Omental fat pad (tissue), 4 donors: ENCODE results near the gene GPC3. TPM values are rescaled to one million over a fixed set of nuclear protein-coding genes. Genes with fewer than 3 reads are reported as not detected.
A peak's percentile ranks its signal among the peaks of the same experiment; 100 is the strongest.

Experiments used
- ATAC-seq: fragments of 150-250 bp; one replicate; pipeline ENCODE4 v1.9.1; 2016; ENCODE audit warnings: mild to moderate bottlenecking, moderate library complexity; ENCODE audit not compliant: low FRiP score
- DNase-seq: peaks from one replicate; pipeline ENCODE4 v3.0.0-alpha.2; 2019; ENCODE audit warnings: low spot score
- CTCF ChIP-seq, 3 donors: fragments of 450-650 bp; IDR thresholded peaks; one replicate each; pipeline ENCODE4 v1.5.1; 2016 to 2017; ENCODE audit warnings: antibody characterized with exemption in 3 of 3, mild to moderate bottlenecking in 3 of 3, moderate library complexity in 2 of 3
- total RNA-seq, 4 donors: library from RNA; depleted of rRNA; stranded (reverse); fragments of >200 nt; gene quantifications; one replicate each; pipeline ENCODE4 v1.1.0, GENCODE V29; 2016

The GPC3 gene
- total RNA-seq, 4 donors from 2014 or later, result 48.9 to 146 (median 77.1) TPM

GRCh38 chrX:133660281-133660680 lies 325.1 kb downstream of the GPC3 start:
- ATAC-seq, result peak; percentile 41
- TF ChIP-seq CTCF (IDR thresholded peaks at IDR 0.05), result no peak
- no peak for DNase-seq

- no peak for DNase-seq
- ATAC-seq, result no peak
- TF ChIP-seq CTCF (IDR thresholded peaks at IDR 0.05), result no peak
These were observed 327.0 kb downstream of the GPC3 start for GRCh38 chrX:133658293-133658911.

GRCh38 chrX:133655275-133656265 lies 329.8 kb downstream of the GPC3 start:
- no peak for TF ChIP-seq CTCF (IDR thresholded peaks at IDR 0.05)
- ATAC-seq (no peak), DNase-seq (no peak)

- ATAC-seq, result peak; percentile 23
- TF ChIP-seq CTCF (IDR thresholded peaks at IDR 0.05), result no peak
- DNase-seq, result no peak
These were observed 330.6 kb downstream of the GPC3 start for GRCh38 chrX:133654811-133655210.

GRCh38 chrX:133653358-133653757 lies 332.0 kb downstream of the GPC3 start:
- no peak for ATAC-seq
- no peak for TF ChIP-seq CTCF (IDR thresholded peaks at IDR 0.05)
- no peak for DNase-seq

- no peak for DNase-seq
- ATAC-seq, result no peak
- no peak for TF ChIP-seq CTCF (IDR thresholded peaks at IDR 0.05)
These were observed 333.2 kb downstream of the GPC3 start for GRCh38 chrX:133652185-133652584.
